ENCODE data around the gene PLEKHO1.
A peak's percentile ranks its signal among the peaks of the same experiment; 100 is the strongest.
"Not testable (repeated sequence)": the region's sequence is repeated elsewhere in the genome, so short reads cannot be mapped to it uniquely, and the experiment has no call there.

The PLEKHO1 gene, protein sequence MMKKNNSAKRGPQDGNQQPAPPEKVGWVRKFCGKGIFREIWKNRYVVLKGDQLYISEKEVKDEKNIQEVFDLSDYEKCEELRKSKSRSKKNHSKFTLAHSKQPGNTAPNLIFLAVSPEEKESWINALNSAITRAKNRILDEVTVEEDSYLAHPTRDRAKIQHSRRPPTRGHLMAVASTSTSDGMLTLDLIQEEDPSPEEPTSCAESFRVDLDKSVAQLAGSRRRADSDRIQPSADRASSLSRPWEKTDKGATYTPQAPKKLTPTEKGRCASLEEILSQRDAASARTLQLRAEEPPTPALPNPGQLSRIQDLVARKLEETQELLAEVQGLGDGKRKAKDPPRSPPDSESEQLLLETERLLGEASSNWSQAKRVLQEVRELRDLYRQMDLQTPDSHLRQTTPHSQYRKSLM

DNA sequence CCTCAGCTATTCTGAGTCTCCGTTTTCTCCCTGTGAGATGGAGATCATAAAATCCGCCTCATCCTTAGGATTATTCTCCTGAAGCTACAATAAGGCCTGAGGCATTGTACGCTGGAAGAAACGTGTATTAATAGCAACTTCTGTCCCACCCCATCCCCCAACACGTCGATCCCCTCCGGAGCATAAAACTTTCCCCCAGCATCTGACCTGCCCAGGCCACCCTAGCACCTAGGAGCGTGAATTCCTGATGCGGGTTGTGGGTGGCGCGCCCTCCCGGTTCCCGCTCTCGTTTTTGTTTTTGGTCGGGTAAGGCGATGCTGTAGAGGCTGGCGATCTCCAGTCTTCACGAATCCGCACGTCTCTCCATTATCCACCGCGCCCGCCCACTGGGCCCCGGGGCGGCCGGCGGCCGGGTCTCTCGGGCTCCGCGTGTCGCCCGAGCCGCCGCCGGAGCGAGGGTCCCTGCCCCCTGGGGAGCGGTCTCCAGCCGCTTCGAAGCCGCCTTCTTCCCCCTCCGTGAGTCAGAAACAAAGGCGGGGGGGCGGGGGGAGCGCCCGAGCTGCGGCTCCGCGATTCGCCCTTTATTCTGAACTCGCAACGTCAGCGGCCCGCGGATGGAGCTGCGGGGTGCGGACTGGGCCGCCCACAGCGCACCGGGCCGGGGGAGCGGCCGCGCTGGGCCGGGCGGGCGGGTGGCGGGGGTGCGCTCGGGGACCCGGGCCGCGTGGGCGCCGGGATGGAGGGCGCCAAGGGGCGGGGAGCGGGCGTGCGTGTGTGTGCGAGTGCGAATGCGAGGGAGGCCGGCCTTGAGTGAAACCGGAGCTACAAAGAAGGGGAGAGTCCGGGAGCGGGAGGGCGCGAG, at the start of gene PLEKHO1:
TSS of gene PLEKHO1 (plus strand) at position 646 of the 862 bp plus-strand sequence. CDS start 342 bp downstream, outside the sequence.
- peak; percentile 74 for DNase-seq

DNA sequence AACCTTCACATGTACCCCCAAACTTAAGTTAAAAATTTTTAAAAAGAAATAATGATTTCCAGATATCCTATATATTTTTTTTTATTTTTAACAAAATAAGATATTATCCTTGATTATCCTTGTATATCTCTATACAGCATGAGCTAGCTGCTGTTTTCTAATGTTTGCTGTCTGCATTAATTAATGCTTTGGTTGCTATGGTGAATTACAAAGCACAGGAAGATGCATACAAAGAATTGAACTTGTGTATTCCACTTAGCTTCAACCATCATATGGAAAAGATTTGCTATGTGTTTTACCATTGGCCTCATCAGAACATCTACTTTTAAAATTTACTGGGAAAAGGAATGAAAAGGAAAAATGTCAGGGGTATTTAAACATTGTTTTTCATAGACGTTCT, 46.7 kb upstream of the PLEKHO1 start:
- DNase-seq: no peak

DNA sequence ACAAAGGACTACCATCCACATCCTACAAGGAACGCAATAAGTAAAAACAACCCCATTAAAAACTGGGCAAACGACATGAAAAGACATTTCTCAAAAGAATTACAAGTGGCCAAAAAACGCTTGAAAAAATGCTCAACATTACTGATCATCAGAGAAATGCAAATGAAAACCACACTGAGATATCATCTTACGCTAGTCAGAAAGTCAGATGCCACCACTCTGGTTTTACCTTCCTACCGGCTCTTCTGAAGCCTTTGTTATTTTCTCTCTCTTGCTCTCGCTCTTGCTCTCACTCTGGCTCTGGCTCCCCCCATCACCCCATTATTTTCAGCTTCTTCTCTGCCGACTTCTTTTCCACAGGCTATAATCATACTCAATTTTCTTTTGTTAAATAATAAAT, 43.4 kb upstream of the PLEKHO1 start:
- DNase-seq: no peak

DNA sequence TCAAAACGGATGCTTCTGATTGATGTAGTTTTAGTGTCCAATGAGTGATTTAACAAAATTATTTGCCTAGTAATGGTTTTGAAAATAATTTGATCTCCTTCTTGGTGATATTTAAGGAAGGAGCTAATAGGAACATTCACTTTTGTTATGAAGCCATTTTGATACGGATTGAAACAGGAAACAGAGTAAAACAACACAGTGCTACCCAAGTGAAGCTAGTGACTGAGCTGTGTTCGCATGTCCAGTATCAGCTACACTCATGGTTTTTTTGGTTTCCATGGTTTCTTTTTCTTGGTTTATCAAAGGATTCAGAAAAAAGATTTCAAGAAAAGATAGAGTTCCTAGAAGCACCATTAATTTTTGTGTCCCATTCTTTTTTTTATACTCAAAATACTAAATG, 40.1 kb upstream of the PLEKHO1 start:
- DNase-seq: no peak

DNA sequence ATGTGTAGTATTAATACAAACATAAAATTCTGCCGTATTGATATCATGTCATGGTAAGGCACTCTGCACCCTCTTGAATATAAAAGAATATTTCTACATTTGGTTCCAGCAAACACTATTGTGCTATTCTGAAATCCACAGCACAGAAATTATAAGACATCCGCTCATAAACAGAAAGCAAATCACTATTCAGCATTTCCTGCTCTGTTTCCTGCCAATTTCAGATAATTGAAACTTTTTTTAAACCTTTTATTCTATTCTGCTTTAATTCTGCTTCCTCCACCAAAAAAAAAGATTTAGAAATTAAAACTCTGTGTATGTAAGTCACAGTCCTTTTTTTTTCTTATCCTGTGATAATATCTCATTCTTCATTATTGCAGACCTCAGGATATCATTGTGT, 39.6 kb upstream of the PLEKHO1 start:
- no peak for DNase-seq

DNA sequence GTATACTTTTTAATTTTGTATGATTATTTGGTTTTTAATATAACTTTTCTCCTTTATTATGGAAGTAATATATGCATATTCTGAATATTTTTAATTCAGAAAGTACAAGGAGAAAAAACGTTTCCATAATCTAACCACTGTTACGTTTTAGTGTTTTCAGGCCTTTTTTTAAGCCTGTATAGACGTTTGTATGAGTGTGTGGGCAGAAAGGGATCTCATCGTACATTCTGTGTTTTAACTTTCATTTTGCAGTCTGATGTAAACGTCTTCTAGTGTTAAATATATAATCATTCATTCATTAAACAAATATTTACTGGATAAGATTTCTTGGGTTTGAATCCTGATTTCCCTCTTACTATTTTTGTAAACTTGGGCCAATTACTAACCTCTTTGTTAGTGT, 38.0 kb upstream of the PLEKHO1 start:
- no peak for DNase-seq

DNA sequence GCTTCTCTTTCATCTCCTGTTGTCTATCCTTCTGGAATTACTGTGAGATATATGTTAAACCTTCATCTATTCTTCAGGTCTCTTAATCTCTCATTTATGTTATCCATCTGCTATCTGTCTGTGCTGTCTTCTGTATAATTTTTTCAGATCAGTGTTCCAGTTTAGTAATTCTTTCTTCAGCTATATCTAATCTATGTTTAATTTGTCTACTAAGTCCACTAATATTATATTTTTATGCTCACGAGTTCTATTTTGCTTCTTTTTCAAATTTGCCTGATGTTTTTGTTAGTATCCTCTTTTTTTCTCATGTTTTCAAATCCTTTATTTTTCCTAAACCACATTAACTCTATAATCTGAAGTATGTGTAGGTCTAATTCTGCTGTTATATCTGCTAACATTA, 34.6 kb upstream of the PLEKHO1 start:
- DNase-seq: no peak

DNA sequence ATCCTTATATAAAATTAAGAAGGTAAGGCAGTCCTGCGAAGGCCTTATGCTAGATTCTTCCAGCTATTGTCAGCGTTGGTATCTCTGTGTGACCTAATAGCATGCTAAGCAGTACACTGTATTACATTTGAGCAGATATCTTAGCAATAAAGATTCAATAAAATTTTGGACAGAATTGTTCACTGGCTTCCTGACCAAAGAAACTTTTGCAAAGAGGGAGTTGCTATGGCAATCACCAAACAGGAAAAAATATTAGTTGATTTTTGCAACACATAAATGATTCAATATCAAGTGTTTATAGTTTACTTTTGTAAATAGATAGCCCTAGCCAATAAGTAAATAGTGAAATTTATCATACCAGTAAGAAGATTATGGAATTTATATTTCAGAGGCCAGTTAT, 31.0 kb upstream of the PLEKHO1 start:
- no peak for DNase-seq

DNA sequence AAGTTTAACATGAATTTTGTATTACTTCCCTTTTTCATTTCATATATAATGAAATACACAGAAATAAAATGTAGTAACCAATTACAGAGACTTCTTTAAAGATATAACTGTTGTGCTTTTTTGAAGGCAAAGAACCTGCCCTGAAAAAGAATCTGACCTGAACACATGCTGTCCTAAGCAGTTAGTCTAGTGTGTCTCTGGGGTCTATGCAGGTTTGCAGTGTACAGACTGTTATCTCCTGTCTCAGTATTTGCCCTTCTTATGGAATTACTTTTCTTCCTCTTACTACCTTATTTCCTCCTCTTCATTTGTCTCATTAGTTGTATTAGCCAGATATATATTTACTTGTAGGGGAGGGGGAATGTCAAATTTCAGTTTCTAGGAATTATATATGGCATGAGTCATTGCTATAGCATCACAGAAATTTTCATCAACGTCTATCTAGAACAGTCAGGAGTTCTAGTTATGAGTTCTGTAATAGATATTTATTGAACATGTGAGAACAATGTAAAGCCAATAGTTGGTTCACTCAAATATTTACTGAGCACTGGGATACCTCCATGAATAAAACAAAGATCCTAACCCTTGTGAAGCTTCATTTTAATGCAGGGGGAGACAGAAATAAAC, 28.4 kb upstream of the PLEKHO1 start:
- DNase-seq: no peak

DNA sequence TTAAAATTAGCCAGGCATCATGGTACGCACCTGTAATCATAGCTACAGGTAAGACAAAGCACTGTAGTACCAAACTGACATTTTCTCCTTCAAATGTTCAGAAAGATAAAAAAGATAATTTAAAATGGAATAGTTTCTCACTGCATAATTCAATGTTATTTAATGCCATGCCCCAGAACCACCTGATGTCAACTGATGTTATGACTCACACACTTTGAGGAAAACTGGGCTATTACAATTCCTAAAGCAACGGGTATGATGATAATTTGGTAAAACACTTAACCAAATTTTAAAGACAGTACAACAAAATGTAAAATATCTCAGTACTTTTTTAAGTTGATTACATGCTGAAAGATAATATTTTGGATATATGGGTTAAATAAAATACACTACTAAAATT, 22.9 kb upstream of the PLEKHO1 start:
- no peak for DNase-seq

DNA sequence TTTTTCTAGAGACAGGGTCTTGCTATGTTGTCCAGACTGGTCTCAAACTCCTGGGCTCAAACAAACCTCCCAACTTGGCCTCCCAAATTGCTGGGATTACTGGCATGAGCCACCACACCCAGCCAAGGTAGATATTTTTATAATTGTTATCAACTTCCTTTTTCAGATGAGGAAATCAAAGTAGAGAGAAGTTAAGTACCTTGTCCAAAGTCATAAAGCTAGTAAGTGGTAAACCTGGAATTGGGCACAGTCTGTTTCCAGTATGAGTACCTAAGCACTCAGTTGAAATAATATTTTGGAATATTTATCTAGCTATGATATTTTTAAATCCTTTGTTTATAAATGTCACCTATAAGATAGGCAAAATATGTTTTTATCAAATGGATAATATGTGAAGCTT, 22.3 kb upstream of the PLEKHO1 start:
- DNase-seq: no peak

DNA sequence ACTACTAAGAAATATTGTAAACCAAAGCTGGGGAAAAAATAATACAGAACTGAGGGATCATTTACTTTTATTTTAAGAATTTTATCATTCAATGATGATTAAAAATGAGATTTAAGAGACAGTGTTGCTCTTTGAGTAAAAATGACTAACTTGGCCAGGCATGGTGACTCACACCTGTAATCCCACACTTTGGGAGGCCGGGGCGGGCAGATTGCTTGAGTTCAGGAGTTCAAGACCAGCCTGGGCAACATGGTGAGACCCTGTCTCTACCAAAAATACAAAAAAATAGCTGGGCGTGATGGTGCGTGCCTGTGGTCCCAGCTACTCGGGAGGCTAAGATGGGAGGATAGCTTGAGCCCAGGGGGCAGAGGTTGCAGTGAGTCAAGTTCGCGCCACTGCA, 21.8 kb upstream of the PLEKHO1 start:
- DNase-seq: peak; percentile 66

DNA sequence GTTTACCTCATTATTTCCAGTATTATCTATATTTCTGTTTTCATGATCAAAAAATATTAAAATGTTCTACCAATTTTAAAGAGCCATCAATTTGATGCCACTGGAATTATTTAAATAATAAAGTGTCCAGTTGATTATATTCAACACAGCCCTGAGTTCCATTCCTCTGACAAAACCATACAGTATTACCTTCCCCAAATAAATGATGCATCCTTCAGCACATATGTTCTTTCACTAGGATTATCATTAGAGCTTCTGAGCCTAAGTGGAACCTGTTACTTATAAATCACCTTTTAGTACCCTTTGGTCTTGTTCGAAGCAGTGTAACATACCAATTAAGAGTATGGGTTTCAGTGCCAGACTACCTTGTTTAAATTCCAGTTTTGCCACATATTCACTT, 17.3 kb upstream of the PLEKHO1 start:
- DNase-seq: no peak

DNA sequence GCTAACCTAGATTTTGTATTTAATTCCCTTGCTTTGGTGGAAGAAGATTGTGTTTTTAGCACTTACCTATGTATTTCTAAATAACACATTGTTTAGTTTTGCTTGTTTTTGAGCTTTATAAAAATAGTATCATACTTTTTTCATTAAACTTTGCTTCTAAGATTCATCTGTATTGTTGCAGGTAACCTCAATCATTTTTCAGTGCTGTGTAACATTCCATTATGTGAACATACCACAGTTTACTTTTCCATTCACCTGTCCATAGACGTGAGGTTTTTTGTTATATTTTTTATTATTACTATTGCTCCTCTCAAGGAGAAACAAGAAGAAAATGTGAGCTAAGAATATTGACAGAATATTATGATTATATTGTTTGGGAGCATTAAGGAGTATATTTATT, 15.2 kb upstream of the PLEKHO1 start:
- no peak for DNase-seq

DNA sequence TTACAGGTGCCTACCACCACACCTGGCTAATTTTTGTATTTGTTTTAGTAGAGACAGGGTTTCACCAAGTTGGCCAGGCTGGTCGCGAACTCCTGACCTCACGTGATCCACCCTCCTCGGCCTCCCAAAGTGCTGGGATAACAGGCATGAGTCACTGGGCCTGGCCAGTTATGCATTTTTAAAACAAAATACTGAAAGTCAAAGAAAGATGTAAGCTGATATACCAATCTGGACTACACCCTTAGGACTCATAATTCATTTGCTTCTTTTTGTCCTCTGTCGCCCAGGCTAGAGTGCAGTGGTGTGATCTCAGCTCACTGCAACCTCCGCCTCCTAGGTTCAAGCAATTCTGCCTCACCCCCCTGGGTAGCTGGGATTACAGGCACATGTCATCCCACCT, 14.3 kb upstream of the PLEKHO1 start:
- DNase-seq: not testable (repeated sequence)

DNA sequence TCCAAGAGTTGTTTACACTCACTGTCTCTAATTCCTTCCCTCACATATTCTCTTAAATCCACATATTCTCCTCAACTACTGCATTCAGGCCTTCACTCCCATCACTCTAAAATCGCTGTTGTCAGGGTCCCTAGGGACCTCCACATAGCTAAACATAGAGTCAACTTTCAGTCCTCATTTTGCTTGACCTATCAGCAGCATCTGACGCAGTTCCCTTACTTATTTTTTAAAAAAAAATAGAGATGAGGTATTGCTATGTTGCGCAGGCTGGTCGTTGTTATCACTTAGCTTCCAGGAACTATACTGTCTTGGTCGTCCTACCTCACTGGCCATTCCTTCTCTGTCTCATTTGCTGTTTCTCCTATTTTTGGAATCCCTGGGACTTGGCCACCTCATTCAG, 11.7 kb upstream of the PLEKHO1 start:
- DNase-seq: no peak

DNA sequence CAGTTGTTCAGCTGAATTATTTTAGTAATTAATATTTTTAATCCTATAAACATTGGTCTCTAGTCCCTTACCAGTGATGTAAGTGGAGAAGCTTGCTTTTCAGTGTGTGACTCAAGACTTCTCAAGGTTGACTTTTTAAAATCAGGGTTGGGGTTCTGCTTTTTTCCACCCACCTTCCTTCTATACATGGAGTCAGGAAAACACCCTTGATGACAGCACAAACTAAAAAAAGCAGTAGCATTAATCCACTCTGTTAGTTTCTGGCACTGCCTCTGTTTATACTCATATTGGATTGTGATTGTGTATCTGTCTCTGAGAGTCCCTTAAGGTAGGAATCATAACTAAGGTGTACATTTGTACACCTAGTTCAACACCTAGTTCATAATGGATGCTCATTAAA, 8.3 kb upstream of the PLEKHO1 start:
- no peak for DNase-seq

DNA sequence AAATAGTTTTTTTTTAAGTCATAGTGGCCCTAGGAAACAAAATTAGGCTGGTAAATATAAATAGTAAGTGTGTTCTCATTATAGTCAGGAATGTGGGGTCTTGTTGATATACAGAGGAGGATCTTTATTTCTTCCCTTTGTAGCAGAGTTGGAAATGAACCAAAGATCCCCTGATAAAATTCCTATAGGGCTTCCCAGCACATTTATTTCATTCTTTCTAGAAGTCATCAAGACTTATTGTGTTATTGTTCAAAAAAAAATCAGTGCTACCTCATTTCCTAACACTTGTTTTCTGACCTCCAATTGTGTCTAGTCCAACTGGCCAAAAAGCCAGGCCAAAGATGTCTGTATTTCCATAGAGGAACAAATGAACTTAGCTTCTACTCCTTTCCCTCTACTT, 7.6 kb upstream of the PLEKHO1 start:
- no peak for DNase-seq

DNA sequence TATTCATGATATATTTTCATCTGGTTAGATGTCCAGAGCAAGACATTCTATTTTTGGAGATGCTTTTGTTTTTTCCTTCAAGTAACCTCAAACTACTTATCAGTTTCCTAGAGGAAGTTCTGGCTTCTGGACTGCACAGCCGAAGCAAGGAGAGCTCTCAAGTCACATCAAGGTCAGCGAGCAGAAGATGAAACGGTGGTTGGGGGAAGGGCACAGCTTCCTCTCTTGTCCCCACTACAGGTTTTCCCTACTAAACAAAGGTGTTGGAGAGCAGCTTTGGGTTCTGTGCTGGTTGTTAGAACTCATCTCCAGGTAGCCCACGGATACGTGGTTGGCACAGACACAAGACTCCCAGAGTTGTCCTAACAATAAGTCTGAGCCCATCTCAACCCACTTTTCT, 5.1 kb upstream of the PLEKHO1 start:
- no peak for DNase-seq

DNA sequence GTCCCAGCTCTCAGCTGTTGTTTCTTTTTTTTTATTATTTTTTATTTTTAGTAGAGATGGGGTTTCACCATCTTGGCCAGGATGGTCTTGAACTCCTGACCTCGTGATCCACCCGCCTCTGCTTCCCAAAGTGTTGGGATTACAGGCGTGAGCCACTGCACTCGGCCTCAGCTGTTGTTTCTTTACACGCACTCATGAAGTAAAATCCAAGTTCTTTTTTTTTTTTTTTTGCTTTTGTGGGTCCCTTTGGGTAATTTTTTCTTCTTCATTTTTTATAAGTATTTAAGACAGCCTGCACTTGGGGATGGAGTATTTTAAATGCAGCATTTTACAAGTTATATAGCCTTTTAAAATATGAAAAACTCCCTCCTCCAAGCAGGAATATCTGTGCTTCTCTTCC, 3.7 kb upstream of the PLEKHO1 start:
- DNase-seq: not testable (repeated sequence)

DNA sequence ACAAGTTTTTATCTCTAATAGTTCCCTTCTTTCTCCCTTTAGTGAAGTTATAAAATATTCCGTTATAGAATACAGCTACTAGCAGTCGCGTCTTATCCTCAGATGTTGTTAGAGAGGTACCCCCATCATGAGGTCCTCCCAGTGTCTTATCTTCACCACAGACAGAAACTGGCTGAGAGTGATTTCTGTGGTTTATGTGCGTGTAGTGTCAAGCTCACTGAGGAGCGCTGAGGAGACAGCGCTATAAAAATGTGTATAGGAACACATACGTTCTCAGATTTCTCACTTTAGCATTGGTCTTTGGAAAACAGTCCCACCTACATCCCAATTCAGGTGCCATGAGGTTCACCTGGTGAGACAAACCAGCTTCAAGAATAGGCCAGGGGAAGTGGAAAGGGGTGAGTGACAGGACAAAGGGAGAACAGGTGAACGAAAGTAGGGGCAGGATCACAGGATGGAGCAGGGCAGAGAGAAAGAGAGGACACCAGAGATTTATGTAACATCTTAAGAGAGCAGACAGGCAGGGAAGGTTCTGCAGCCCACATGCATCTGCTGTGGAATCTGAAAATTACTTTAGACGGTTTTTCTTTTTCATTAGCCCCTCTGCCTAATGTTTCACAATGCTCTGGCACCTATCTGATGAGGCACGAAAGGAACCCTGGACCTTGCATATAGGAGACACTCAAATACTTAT, 2.7 kb upstream of the PLEKHO1 start:
- DNase-seq: no peak

DNA sequence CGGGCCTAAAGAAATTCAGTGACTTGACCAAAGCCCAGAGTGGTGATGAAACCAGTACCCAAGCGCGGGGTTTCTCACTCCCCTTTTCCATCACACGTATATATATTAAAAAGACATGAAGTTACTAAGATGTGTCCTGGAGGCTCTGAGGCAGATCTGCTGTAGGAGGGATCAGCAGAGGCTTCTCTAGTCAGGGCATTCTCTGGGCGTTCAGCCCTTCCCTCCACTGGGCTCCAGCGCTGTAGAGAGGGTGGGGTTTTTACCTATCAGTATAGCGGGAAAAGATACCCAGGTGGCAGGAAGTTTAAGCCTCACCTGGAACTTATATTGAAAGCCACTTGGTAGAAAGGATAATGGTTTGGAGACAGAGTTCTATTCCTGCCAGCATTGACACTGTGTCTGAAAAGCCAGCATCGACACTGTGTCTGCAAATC, 862 bp upstream of the PLEKHO1 start:
- DNase-seq: no peak
